ENCODE results near the gene GNS. TPM values are rescaled to one million over a fixed set of nuclear protein-coding genes. Genes with fewer than 3 reads are reported as not detected.

The GNS gene
- total RNA-seq, 1 experiment from 2014 or later: 54.7 TPM

DNA sequence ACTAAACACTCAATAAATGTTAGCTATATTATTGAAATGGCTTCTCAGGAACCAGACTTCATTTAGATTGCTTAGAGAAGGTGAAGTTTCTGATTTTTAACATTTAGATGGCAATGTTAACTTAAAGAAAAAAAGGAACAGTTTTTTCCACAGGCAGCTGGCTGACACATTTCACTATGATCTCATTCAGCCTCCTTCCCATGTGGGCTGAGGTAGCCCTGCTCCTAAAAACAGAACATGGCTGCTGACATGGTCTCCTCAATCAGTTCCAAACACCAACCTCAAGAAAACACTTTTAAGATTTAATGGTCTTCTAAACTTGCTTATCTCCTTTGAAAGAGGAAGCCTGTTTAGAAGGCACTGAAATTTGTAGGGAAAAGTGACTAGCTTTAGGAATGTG is 23.8 kb downstream of the GNS start:
- ChIA-PET POLR2A (interaction anchor here (0.7 to 3.4 kb wide), 3 partner anchors 9 to 27 kb away, joined by 3 to 17 read pairs (median 14); no protein-coding TSS in a partner anchor), CTCF (interaction anchor here (0.8 to 4.2 kb wide), 4 partner anchors 39 to 185 kb away, joined by 3 to 13 read pairs (median 3); no protein-coding TSS in a partner anchor)
- no peak for DNase-seq (ENCODE audit: unreplicated experiment)
- no peaks in the 10 kb centered on the region for H3K9me3 Mint-ChIP-seq (ENCODE audit: unreplicated experiment)
- H3K27me3 Mint-ChIP-seq (ENCODE audit: insufficient read depth, unreplicated experiment): no peaks in the 10 kb centered on the region
- peaks cover 81% of the 10 kb centered on the region for H3K36me3 Mint-ChIP-seq (ENCODE audit: insufficient read depth, unreplicated experiment)
- TF ChIP-seq, protein P1, sequence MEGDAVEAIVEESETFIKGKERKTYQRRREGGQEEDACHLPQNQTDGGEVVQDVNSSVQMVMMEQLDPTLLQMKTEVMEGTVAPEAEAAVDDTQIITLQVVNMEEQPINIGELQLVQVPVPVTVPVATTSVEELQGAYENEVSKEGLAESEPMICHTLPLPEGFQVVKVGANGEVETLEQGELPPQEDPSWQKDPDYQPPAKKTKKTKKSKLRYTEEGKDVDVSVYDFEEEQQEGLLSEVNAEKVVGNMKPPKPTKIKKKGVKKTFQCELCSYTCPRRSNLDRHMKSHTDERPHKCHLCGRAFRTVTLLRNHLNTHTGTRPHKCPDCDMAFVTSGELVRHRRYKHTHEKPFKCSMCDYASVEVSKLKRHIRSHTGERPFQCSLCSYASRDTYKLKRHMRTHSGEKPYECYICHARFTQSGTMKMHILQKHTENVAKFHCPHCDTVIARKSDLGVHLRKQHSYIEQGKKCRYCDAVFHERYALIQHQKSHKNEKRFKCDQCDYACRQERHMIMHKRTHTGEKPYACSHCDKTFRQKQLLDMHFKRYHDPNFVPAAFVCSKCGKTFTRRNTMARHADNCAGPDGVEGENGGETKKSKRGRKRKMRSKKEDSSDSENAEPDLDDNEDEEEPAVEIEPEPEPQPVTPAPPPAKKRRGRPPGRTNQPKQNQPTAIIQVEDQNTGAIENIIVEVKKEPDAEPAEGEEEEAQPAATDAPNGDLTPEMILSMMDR (IDR thresholded peaks at IDR 0.05; ENCODE audit: unreplicated experiment): no peak
- H3K4me1 Mint-ChIP-seq (ENCODE audit: insufficient read depth, unreplicated experiment): peaks cover 23% of the 10 kb centered on the region
- intact Hi-C loops (cut with micrococcal nuclease): no loop called here
- no peak overlapping the region for H3K4me3 Mint-ChIP-seq (ENCODE audit: unreplicated experiment)
- no TSS peak for BruUV-seq (replicated peaks)
- H3K27ac Mint-ChIP-seq (ENCODE audit: low read depth, unreplicated experiment): no peak overlapping the region

GRCh38 chr12:64733857-64734256 is 25.3 kb downstream of the GNS start:
- peak overlapping the region; percentile 2 for H3K27ac Mint-ChIP-seq (ENCODE audit: low read depth, unreplicated experiment)
- CTCF ChIA-PET: interaction anchor here (0.6 to 4.2 kb wide), 8 partner anchors 14 to 971 kb away, joined by 3 to 13 read pairs (median 4); no protein-coding TSS in a partner anchor
- intact Hi-C loops (cut with micrococcal nuclease): no loop called here
- peaks cover 23% of the 10 kb centered on the region for H3K4me1 Mint-ChIP-seq (ENCODE audit: insufficient read depth, unreplicated experiment)
- POLR2A ChIA-PET: interaction anchor here (0.7 to 3.4 kb wide), 7 partner anchors 10 to 126 kb away, joined by 3 to 17 read pairs (median 4); partner anchors contain the start of gene GNS
- BruUV-seq (replicated peaks): no TSS peak
- no peaks in the 10 kb centered on the region for H3K27me3 Mint-ChIP-seq (ENCODE audit: insufficient read depth, unreplicated experiment)
- peak overlapping the region; percentile 7 for H3K4me3 Mint-ChIP-seq (ENCODE audit: unreplicated experiment)
- DNase-seq (ENCODE audit: unreplicated experiment): peak; percentile 99
- peaks cover 69% of the 10 kb centered on the region for H3K36me3 Mint-ChIP-seq (ENCODE audit: insufficient read depth, unreplicated experiment)
- H3K9me3 Mint-ChIP-seq (ENCODE audit: unreplicated experiment): no peaks in the 10 kb centered on the region
- TF ChIP-seq, protein P1 (IDR thresholded peaks at IDR 0.05; ENCODE audit: unreplicated experiment): no peak

DNA sequence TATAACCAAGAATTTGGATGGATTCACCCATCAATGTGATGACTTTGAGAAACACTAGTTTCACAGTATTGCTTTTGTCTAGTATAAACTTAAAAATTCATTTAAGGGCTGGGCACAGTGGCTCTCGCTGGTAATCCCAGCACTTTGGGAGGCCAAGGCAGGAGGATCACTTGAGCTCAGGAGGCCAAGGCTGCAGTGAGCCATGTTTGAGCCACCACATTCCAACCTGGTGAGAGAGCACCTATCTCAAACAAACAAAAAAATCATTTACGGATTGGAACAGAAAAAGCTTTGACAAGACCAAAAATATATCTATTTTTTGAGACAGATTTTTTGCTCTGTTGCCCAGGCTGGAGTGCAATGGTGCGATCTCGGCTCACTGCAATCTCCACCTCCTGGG is 27.5 kb downstream of the GNS start:
- no peaks in the 10 kb centered on the region for H3K9me3 Mint-ChIP-seq (ENCODE audit: unreplicated experiment)
- H3K4me1 Mint-ChIP-seq (ENCODE audit: insufficient read depth, unreplicated experiment): peaks cover 15% of the 10 kb centered on the region
- no TSS peak for BruUV-seq (replicated peaks)
- TF ChIP-seq, protein P1 (IDR thresholded peaks at IDR 0.05; ENCODE audit: unreplicated experiment): no peak
- CTCF ChIA-PET: interaction anchor here (4.2 kb wide), 1 partner anchor 182 kb away, joined by 13 read pairs; no protein-coding TSS in a partner anchor
- no peak for DNase-seq (ENCODE audit: unreplicated experiment)
- intact Hi-C loops (cut with micrococcal nuclease): no loop called here
- H3K27me3 Mint-ChIP-seq (ENCODE audit: insufficient read depth, unreplicated experiment): no peaks in the 10 kb centered on the region
- no peak overlapping the region for H3K27ac Mint-ChIP-seq (ENCODE audit: low read depth, unreplicated experiment)
- POLR2A ChIA-PET: no interaction called here
- no peak overlapping the region for H3K4me3 Mint-ChIP-seq (ENCODE audit: unreplicated experiment)
- H3K36me3 Mint-ChIP-seq (ENCODE audit: insufficient read depth, unreplicated experiment): peaks cover 65% of the 10 kb centered on the region

- no peak for DNase-seq (ENCODE audit: unreplicated experiment)
- Mint-ChIP-seq H3K9me3 (ENCODE audit: unreplicated experiment) (no peaks in the 10 kb centered on the region), H3K4me3 (ENCODE audit: unreplicated experiment) (no peak overlapping the region), H3K27ac (ENCODE audit: low read depth, unreplicated experiment) (no peak overlapping the region), H3K27me3 (ENCODE audit: insufficient read depth, unreplicated experiment) (no peaks in the 10 kb centered on the region), H3K4me1 (ENCODE audit: insufficient read depth, unreplicated experiment) (peaks cover 14% of the 10 kb centered on the region), H3K36me3 (ENCODE audit: insufficient read depth, unreplicated experiment) (peaks cover 60% of the 10 kb centered on the region)
- intact Hi-C loops (cut with micrococcal nuclease): no loop called here
- CTCF ChIA-PET: interaction anchor here (0.6 kb wide), 1 partner anchor 382 kb away, joined by 3 read pairs; no protein-coding TSS in a partner anchor
- TF ChIP-seq, protein P1 (IDR thresholded peaks at IDR 0.05; ENCODE audit: unreplicated experiment): no peak
- POLR2A ChIA-PET: no interaction called here
- no TSS peak for BruUV-seq (replicated peaks)
These were observed 28.6 kb downstream of the GNS start for GRCh38 chr12:64730588-64730969.

All from MCF 10A (cell line).